Activated CD8-positive, alpha-beta T cell treated with anti-CD3 and anti-CD28 coated beads, Interleukin-2, amount 10 ng/mL, durations not matched to agents 7 days and 5 days (primary cell): ENCODE results near the gene PGBD5. TPM values are rescaled to one million over a fixed set of nuclear protein-coding genes. Genes with fewer than 3 reads are reported as not detected.
"Not testable (repeated sequence)": the region's sequence is repeated elsewhere in the genome, so short reads cannot be mapped to it uniquely, and the experiment has no call there.

ENCODE experiments used
- ATAC-seq: fragments of 150-1000 bp; cut with Tn5 transposase; one replicate; pipeline ENCODE4 v1.10.0; 2021; ENCODE audit warnings: moderate library complexity
- CTCF ChIA-PET: fragments of 350-600 bp; sonication (Branson Sonifier 250); formaldehyde crosslinking; loops from one replicate; lab custom pipeline; 2021; ENCODE audit warnings: antibody characterized with exemption; lab: Charles Lee
- POLR2A ChIA-PET: fragments of 350-600 bp; sonication (Branson Sonifier 250); formaldehyde crosslinking; loops from one replicate; lab custom pipeline; 2021; ENCODE audit warnings: antibody characterized with exemption; lab: Charles Lee
- DNase-seq: peaks from one replicate; pipeline ENCODE4 v3.0.0-alpha.2; 2020
- H3K27ac Mint-ChIP-seq: one replicate; pipeline ENCODE4 v1.8.0; 2021; ENCODE audit warnings: mild to moderate bottlenecking, mixed read lengths
- H3K27me3 Mint-ChIP-seq: one replicate; pipeline ENCODE4 v1.8.0; 2021; ENCODE audit warnings: low read depth, mixed read lengths
- H3K36me3 Mint-ChIP-seq: one replicate; pipeline ENCODE4 v1.8.0; 2021; ENCODE audit warnings: low read depth, mixed read lengths
- H3K4me1 Mint-ChIP-seq: one replicate; pipeline ENCODE4 v1.8.0; 2021; ENCODE audit warnings: low read depth, mixed read lengths
- H3K4me3 Mint-ChIP-seq: one replicate; pipeline ENCODE4 v1.8.0; 2021; ENCODE audit warnings: mild to moderate bottlenecking, mixed read lengths
- H3K9me3 Mint-ChIP-seq: one replicate; pipeline ENCODE4 v1.8.0; 2022; ENCODE audit warnings: mixed read lengths; ENCODE audit not compliant: insufficient read depth
- total RNA-seq, 2 experiments: library from RNA; stranded (reverse); gene quantifications; one replicate each; pipeline ENCODE4 v1.2.3, GENCODE V29; 2021

PGBD5 gene
- total RNA-seq, result not detected

- H3K9me3 Mint-ChIP-seq, result no peaks in the 10 kb centered on the region
- H3K27me3 Mint-ChIP-seq, result peaks cover 53% of the 10 kb centered on the region
- ATAC-seq (peak; percentile 89), DNase-seq (peak; percentile 76)
- H3K4me1 Mint-ChIP-seq, result peaks cover 20% of the 10 kb centered on the region
- peaks cover 5% of the 10 kb centered on the region for H3K36me3 Mint-ChIP-seq
- ChIA-PET CTCF (no interaction called here), POLR2A (no interaction called here)
- H3K27ac Mint-ChIP-seq, result no peak within 1 kb of the TSS
- peak within 1 kb of the TSS; percentile 50 for H3K4me3 Mint-ChIP-seq
These were observed at the start of gene PGBD5 for GRCh38 chr1:230426246-230427093. TSS of gene PGBD5 (minus strand) at chr1:230426332. CDS start at chr1:230425928, 404 bp downstream.

- H3K27me3 Mint-ChIP-seq, result peaks cover 26% of the 10 kb centered on the region
- H3K27ac Mint-ChIP-seq, H3K36me3 Mint-ChIP-seq, H3K4me1 Mint-ChIP-seq, H3K9me3 Mint-ChIP-seq, POLR2A ChIA-PET, ATAC-seq, H3K4me3 Mint-ChIP-seq, CTCF ChIA-PET, DNase-seq: not testable (repeated sequence)
These were observed 48.8 kb upstream of the PGBD5 start for GRCh38 chr1:230474924-230475323.

DNA sequence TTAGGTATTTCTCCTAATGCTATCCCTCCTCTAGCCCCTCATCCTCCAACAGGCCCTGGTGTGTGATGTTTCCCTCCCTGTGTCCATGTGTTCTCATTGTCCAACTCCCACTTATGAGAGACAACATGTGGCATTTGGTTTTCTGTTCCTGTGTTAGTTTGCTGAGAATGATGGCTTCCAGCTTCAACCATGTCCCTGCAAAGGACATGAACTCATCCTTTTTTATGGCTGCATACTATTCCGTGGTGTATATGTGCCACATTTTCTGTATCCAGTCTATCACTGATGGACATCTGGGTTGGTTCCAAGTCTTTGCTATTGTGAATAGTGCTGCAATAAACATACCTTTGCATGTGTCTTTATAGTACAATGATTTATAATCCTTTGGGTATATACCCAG, 44.6 kb upstream of the PGBD5 start:
- H3K9me3 Mint-ChIP-seq, DNase-seq, ATAC-seq, H3K4me1 Mint-ChIP-seq, POLR2A ChIA-PET, CTCF ChIA-PET, H3K27ac Mint-ChIP-seq, H3K36me3 Mint-ChIP-seq, H3K4me3 Mint-ChIP-seq: not testable (repeated sequence)
- H3K27me3 Mint-ChIP-seq, result peaks cover 12% of the 10 kb centered on the region

- H3K4me3 Mint-ChIP-seq, result no peak overlapping the region
- POLR2A ChIA-PET, result no interaction called here
- peaks cover 8% of the 10 kb centered on the region for H3K9me3 Mint-ChIP-seq
- no peak overlapping the region for H3K27ac Mint-ChIP-seq
- CTCF ChIA-PET, result no interaction called here
- ATAC-seq (no peak), DNase-seq (no peak)
- no peaks in the 10 kb centered on the region for H3K36me3 Mint-ChIP-seq
- peaks cover 7% of the 10 kb centered on the region for H3K27me3 Mint-ChIP-seq
- H3K4me1 Mint-ChIP-seq, result no peaks in the 10 kb centered on the region
These were observed 43.1 kb upstream of the PGBD5 start for GRCh38 chr1:230469271-230469670.

GRCh38 chr1:230465691-230466090, 39.6 kb upstream of the PGBD5 start:
- H3K4me3 Mint-ChIP-seq, result no peak overlapping the region
- no peaks in the 10 kb centered on the region for H3K4me1 Mint-ChIP-seq
- ATAC-seq, result no peak
- H3K36me3 Mint-ChIP-seq, result no peaks in the 10 kb centered on the region
- peaks cover 10% of the 10 kb centered on the region for H3K27me3 Mint-ChIP-seq
- peaks cover 8% of the 10 kb centered on the region for H3K9me3 Mint-ChIP-seq
- CTCF ChIA-PET, result no interaction called here
- POLR2A ChIA-PET, result no interaction called here
- no peak overlapping the region for H3K27ac Mint-ChIP-seq
- DNase-seq, result no peak

DNA sequence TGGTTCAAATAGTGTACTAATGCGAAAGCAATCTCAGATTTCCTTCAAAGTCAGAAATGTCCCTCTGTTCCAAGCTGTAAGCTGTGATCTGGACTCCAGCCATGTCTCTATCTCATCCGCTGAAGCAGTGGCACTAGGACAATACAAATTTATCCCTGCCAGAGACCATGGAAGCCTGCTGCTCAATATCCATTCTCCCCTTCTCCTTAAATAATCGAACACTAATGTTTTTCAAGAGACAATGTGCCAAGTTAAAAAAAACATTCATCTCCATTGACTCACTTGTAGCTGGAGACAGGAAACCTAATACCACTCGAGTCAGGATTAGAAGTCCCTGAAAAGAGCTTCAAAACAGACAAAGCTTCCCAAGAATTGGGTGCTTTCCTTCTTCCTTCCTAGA, 38.5 kb upstream of the PGBD5 start:
- H3K27me3 Mint-ChIP-seq, result peaks cover 16% of the 10 kb centered on the region
- H3K9me3 Mint-ChIP-seq, result peaks cover 6% of the 10 kb centered on the region
- DNase-seq, result no peak
- POLR2A ChIA-PET, result no interaction called here
- no peaks in the 10 kb centered on the region for H3K36me3 Mint-ChIP-seq
- H3K4me1 Mint-ChIP-seq, result no peaks in the 10 kb centered on the region
- no peak overlapping the region for H3K4me3 Mint-ChIP-seq
- ATAC-seq, result no peak
- no peak overlapping the region for H3K27ac Mint-ChIP-seq
- CTCF ChIA-PET, result no interaction called here

- ChIA-PET POLR2A (no interaction called here), CTCF (no interaction called here)
- DNase-seq, result no peak
- no peak for ATAC-seq
- H3K36me3 Mint-ChIP-seq, result no peaks in the 10 kb centered on the region
- no peaks in the 10 kb centered on the region for H3K4me1 Mint-ChIP-seq
- H3K4me3 Mint-ChIP-seq, result no peak overlapping the region
- peaks cover 3% of the 10 kb centered on the region for H3K9me3 Mint-ChIP-seq
- no peak overlapping the region for H3K27ac Mint-ChIP-seq
- H3K27me3 Mint-ChIP-seq, result peaks cover 16% of the 10 kb centered on the region
These were observed 37.6 kb upstream of the PGBD5 start for GRCh38 chr1:230463760-230464159.

GRCh38 chr1:230463326-230463725, 37.2 kb upstream of the PGBD5 start:
- POLR2A ChIA-PET, result no interaction called here

GRCh38 chr1:230459465-230459864, 33.3 kb upstream of the PGBD5 start:
- CTCF ChIA-PET, result no interaction called here
- ATAC-seq (no peak), DNase-seq (no peak)
- POLR2A ChIA-PET, result no interaction called here
- no peaks in the 10 kb centered on the region for H3K36me3 Mint-ChIP-seq
- H3K4me1 Mint-ChIP-seq, result no peaks in the 10 kb centered on the region
- H3K4me3 Mint-ChIP-seq, result no peak overlapping the region
- H3K9me3 Mint-ChIP-seq, result no peaks in the 10 kb centered on the region
- H3K27ac Mint-ChIP-seq, result no peak overlapping the region
- peaks cover 23% of the 10 kb centered on the region for H3K27me3 Mint-ChIP-seq

More at GRCh38 chr1:230463326-230463725, 37.2 kb upstream of the PGBD5 start:
- no peaks in the 10 kb centered on the region for H3K36me3 Mint-ChIP-seq
- peaks cover 3% of the 10 kb centered on the region for H3K9me3 Mint-ChIP-seq
- DNase-seq (no peak), ATAC-seq (no peak)
- H3K4me1 Mint-ChIP-seq, result no peaks in the 10 kb centered on the region
- no peak overlapping the region for H3K4me3 Mint-ChIP-seq
- H3K27me3 Mint-ChIP-seq, result peaks cover 16% of the 10 kb centered on the region
- no peak overlapping the region for H3K27ac Mint-ChIP-seq
- CTCF ChIA-PET, result no interaction called here

DNA sequence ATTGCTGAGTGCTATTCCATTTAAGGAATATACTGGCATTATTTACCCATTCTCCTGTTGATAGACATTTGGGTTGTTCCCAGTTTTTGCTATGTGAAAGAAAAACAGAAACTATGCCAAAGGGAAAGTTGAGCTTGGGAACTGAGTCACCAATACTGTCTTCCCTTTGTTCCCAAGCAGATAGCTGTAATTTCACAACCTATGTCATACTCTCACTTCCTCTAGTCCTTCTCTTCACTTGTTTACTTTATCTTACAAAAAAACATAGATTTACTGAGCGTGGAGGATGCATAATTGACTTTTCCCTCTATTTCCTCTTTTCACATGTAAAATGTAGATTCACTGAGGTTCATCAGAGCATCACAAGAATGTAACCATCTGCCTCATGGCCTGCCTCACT, 32.4 kb upstream of the PGBD5 start:
- Mint-ChIP-seq H3K4me1 (no peaks in the 10 kb centered on the region), H3K4me3 (no peak overlapping the region), H3K27me3 (peaks cover 21% of the 10 kb centered on the region), H3K27ac (no peak overlapping the region), H3K36me3 (no peaks in the 10 kb centered on the region), H3K9me3 (no peaks in the 10 kb centered on the region)
- ChIA-PET CTCF (no interaction called here), POLR2A (no interaction called here)
- no peak for ATAC-seq
- DNase-seq, result no peak

DNA sequence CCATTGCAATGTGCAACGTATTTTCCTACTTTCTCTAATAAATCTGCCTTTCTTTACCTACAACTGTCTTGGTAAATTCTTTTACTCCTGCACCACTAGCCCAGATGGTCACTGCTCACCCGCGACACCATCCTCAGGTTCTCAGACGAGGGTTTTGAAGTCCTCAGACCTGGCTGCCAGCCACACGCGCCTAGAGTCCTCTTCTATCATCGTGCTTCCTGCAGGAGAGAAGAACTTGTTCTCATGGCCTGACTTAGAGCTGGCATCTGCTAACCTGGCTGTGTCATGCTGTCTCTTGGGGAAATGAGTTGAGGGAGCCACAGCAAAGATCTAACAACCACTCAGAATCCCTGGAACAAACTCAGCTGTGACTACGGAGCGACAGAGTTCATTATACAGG, 30.3 kb upstream of the PGBD5 start:
- POLR2A ChIA-PET, result no interaction called here
- Mint-ChIP-seq H3K27me3 (peaks cover 21% of the 10 kb centered on the region), H3K36me3 (no peaks in the 10 kb centered on the region), H3K9me3 (no peaks in the 10 kb centered on the region), H3K4me1 (no peaks in the 10 kb centered on the region), H3K27ac (no peak overlapping the region), H3K4me3 (no peak overlapping the region)
- CTCF ChIA-PET, result no interaction called here
- DNase-seq (no peak), ATAC-seq (no peak)

DNA sequence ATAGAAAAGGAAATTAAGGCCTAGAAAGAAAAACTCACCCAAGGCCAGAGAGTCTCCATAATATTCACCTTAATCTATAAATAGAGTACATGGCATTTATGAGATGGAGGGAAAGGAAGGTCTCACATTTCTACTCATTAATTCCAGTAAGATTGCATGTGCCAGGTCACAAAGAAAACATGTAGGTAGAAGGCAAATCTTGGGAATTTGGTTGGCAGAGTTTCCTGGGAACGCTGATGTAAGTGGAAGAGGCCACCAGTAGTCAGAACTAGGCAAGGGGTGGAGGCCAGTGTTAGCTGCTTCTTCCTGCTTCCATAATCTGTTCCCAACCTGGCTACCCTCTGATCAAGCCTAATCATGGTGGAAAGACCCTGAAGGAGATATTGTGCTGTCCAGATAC, 29.2 kb upstream of the PGBD5 start:
- H3K27me3 Mint-ChIP-seq, result peaks cover 14% of the 10 kb centered on the region
- H3K4me1 Mint-ChIP-seq, result no peaks in the 10 kb centered on the region
- no peaks in the 10 kb centered on the region for H3K36me3 Mint-ChIP-seq
- no peak overlapping the region for H3K27ac Mint-ChIP-seq
- no peak overlapping the region for H3K4me3 Mint-ChIP-seq
- H3K9me3 Mint-ChIP-seq, result no peaks in the 10 kb centered on the region
- ChIA-PET POLR2A (no interaction called here), CTCF (no interaction called here)
- DNase-seq (no peak), ATAC-seq (no peak)
